Activated CD8-positive, alpha-beta memory T cell treated with anti-CD3 and anti-CD28 coated beads, Interleukin-2, amount 50 U/mL, for 24 hours (primary cell): ENCODE results near the gene S100A5.
A peak's percentile ranks its signal among the peaks of the same experiment; 100 is the strongest.
"Not testable (repeated sequence)": the region's sequence is repeated elsewhere in the genome, so short reads cannot be mapped to it uniquely, and the experiment has no call there.

Experiments
- DNase-seq: peaks from one replicate; pipeline ENCODE4 v3.0.0-alpha.2; 2020; ENCODE audit errors: extremely low read depth

S100A5 gene

DNA sequence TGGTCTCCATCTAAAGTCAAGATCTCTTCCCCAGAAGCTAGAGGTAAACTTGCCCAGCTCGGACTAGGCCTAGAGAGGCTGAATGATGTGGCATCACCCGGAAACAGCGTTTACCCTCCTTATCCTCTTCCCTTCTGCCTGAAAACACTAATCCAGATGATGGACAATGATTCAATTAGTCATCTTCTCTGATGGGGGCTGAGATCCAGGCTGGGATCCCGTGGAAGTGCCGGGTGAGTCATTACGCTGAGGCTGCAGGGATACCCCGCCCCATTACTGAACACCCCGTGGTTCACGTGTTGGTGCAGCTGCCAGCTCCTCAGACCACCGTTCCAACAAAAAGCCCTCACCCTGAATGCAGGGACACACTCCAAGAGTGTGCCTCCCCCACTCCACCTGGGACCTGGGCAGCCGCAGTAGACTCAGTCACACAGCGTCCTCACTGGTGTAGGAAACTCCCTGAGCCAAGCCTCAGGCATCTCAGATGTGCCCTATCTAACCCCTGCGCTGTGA is 7.0 kb downstream of the S100A5 start:
- DNase-seq, result no peak

GRCh38 chr1:153532769-153533599 is 7.8 kb downstream of the S100A5 start:
- no peak for DNase-seq

GRCh38 chr1:153532181-153532580 is 8.6 kb downstream of the S100A5 start:
- no peak for DNase-seq

GRCh38 chr1:153531638-153532037 is 9.1 kb downstream of the S100A5 start:
- no peak for DNase-seq

DNA sequence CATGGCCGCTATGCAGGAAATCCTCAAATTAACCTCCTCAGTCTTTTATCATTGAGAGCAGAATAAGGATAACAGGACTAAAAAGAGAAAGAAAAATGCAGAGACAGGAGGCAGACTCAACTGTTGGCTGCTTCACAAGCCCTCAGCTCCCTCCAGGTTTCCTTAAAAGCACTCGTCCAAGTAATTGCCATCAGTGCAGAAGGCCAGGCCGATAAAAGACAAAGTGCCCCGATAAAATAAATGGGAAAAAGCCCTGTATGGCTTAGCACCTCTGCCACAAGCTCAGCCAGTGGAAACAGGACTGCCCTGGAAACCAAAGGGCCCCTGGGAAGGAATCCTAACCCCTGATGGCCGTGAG is 13.1 kb downstream of the S100A5 start:
- DNase-seq, result no peak

GRCh38 chr1:153527023-153527682 is 13.6 kb downstream of the S100A5 start:
- no peak for DNase-seq

DNA sequence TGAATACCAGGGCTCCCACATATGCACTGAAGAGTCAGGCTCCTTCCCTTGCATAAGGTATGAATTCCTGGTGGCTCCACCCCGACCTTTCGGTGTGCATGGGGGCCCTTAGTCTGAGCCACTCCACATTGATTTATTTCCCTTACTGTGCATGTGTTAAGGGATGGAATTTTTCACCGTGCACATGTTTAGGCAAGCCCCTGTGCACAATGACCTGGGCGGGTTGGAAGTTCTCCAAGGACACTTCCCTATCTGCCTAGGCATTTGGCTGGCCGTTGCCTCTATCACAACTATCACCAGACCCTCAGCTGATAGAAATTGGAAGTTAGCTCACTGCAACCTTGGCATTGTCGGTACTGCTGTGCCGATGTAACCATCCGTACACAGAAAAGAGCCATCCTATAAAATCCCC is 14.6 kb downstream of the S100A5 start:
- DNase-seq, result no peak

DNA sequence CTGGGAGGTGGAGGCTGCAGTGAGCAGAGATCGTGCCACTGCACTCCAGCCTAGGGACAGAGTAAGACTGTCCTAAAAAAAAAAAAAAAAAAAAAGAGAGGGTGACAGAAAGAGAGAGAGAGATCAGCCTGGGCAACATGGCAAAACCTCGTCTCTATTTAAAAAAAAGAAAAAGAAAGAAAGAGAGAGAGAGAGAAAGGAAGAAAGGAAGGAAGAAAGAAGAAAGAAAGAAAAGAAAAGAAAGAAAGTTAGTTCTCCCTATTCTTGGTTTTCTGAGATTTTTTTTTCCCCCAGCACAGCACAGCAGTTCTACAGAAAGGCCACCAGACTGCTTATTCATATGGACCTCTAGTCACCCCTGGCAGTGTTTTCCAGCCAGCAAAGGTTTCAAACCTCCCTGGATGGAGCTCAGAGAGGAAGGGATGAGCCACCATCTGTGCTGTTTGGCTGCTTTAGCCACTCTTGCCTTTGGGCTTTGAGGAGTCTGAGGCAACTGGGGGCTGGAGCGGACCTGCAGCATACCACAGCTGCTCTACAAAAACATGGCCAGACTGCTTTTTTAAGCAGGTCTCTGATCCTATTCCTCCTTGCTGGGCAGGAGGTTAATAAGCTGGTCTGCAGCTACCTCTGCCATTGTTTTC is 15.5 kb downstream of the S100A5 start:
- no peak for DNase-seq

DNA sequence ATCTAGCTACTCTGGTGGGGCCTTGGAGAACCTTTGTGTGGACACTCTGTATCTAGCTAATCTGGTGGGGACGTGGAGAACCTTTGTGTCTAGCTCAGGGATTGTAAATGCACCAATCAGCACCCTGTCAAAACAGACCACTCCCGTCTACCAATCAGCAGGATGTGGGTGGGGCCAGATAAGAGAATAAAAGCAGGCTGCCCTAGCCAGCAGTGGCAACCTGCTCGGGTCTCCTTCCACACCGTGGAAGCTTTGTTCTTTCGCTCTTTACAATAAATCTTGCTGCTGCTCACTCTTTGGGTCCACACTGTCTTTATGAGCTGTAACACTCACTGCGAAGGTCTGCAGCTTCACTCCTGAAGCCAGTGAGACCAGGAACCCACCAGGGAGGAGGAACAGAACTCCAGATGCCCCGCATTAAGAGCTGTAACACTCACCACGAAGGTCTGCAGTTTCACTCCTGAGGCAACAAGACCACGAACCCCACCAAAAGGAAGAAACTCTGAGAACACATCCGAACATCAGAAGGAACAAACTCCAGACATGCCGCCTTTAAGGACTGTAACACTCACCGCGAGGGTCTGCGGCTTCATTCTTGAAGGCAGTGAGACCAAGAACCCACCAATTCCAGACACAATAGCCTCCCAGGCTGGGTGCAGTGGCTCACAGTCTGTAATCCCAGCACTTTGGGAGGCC is 18.2 kb downstream of the S100A5 start:
- not testable (repeated sequence) for DNase-seq

GRCh38 chr1:153521808-153522207 is 18.9 kb downstream of the S100A5 start:
- not testable (repeated sequence) for DNase-seq

DNA sequence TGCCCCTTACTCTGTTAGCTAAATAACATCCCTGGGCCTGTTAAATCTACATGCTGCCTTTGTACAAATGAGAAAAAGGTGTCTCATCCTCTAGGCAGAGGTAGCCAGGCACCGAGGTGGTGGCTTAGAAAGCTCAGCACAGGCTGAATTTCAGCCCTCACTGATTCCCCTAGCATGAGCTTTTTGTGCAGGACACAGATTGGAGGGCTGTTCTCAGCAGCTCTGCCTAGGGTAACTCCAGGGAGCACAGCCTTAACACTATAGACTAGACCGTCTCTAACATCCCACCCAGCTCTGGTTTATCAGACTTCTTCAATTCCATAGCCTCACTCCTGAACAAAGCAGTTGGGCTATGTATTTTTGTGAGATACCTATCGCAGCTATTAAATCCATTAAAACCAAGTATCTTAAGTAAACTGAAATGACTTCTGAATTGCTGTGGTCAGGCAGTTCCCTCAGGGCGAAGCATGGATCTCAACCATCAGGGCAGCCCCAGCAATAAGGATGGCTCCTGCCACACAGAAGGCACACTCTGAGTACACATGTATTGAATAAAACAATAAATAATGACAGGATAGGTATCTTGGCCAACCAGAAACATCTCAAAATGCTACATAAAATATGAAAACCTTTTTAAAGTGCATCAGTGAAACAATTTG is 19.8 kb downstream of the S100A5 start:
- DNase-seq, result no peak

GRCh38 chr1:153520137-153520691 is 20.5 kb downstream of the S100A5 start:
- not testable (repeated sequence) for DNase-seq

GRCh38 chr1:153519242-153519641 is 21.5 kb downstream of the S100A5 start:
- DNase-seq, result no peak

- no peak for DNase-seq
These were observed 25.0 kb downstream of the S100A5 start for GRCh38 chr1:153515504-153516394.

GRCh38 chr1:153513666-153514065 is 27.1 kb downstream of the S100A5 start:
- no peak for DNase-seq

DNA sequence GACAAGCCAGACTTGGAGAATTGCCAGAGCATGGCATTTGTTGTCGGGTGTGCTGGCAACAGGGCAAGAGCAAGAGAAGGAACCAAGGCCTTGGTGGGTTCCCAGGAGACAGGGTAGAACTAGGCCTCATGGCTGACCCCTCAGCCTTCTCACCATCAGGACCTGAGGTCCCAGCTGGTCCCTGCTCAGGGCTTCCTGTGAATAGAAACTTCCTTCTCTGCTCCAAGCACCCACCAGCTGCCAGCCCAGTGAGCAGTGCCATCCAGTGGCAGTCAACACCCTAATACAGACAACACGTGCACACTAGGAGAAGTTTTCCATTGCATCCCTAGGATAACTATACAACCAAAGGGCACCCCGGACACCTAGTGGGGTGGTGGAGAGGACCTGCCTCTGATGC is 27.7 kb downstream of the S100A5 start:
- no peak for DNase-seq

DNA sequence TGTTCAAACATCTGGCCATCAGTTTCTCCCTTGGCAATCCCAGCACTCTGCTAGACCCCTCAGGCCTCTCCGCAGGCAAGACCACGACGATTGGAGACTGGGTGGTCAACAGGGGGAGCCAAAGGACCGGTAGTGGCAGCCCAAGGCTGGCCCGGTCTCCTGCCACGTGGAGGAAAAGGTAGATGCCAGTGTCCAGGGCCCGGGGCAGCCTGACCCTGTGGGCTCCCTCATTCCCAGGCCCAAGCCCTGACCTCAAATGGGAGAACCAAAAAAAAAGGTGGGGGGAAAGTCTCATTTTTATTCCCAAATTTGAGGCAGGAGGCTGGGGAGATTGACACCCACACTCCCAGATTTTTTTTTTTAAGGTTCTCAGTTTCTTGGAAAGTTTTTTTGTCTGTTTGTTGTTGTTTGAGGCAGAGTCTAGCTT is 29.7 kb downstream of the S100A5 start:
- DNase-seq, result peak; percentile 51

DNA sequence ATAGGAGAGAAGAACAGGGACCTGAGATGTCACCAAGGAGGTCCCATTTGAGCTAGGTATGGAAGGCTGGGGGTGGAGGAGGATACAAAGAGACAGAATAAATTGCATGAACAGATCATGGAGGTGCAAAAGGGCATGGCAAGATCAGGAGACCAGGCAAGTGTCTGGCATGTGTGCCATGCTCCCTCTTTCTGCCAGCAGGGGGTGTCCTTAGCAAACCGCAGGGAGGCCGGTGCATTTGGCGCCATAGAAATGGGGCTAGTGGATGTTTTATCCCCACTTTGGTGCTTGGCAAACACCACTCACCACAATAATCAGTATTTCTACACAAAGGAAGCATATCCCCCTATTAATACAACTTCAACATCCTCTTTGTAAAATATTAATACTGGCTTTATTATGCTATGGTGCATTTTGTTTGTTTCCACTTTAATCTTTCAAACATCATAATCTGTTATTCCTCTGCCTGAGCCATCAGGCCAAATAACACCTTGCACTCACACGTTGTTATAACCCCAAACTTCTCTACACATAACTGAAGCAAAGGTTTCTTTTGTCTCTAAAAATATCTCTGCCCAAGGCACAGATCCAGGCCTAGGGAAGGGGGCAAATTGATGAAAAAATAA is 30.9 kb downstream of the S100A5 start:
- DNase-seq, result no peak

DNA sequence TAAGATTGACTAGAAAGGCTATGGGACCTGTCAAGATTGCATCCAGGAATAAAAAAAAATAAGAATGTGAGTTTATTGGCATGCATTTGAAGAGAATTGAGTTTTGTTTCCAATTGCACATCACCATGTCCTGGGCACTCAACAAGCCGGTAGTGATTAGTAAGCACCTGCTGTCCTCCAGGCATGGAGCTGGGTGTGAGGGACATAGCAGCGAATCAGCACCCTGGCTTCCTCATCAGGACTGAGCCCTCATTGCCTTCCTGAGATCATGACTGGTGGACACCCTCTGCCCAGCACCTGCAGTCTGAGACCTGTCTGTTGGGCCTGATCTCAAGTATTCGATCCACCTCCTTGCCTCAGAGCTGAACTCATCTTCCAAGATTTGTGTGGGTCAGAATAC is 31.7 kb downstream of the S100A5 start:
- no peak for DNase-seq
